HG03039 (cell line): ENCODE results near the gene KRTAP4-7.
"Not testable (repeated sequence)": the region's sequence is repeated elsewhere in the genome, so short reads cannot be mapped to it uniquely, and the experiment has no call there.

Source experiments
- ATAC-seq: cut with Tn5 transposase; IDR thresholded peaks from one replicate; pipeline ENCODE4 v1.9.1; 2021; ENCODE audit warnings: mild to moderate bottlenecking, moderate library complexity; ENCODE audit not compliant: unreplicated experiment

Gene KRTAP4-7

DNA sequence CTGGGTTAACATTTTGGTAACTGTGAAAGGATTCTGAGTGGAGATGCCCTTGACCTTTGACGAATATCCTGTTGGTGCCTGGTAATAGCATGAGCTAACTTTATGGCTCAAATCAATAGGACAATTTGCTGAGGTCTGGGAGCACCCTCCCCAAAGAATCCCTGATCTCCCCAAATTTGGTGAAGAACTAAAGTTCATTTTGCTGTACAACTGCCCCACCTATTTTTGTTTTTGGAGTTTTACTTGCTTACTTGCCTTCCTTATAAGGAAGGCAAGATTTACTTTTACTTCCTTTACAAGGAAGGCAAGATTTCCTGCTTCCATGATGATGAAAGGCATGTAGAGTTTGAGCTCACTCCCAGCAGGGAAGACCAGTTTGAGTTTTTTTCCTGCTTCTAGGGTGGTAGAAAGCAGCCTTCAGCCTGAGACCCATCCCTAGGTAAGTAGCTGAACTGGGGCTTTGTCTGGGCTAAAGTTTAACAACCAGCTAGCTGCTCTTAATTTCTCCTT is 24.0 kb downstream of the KRTAP4-7 start:
- no peak for ATAC-seq

DNA sequence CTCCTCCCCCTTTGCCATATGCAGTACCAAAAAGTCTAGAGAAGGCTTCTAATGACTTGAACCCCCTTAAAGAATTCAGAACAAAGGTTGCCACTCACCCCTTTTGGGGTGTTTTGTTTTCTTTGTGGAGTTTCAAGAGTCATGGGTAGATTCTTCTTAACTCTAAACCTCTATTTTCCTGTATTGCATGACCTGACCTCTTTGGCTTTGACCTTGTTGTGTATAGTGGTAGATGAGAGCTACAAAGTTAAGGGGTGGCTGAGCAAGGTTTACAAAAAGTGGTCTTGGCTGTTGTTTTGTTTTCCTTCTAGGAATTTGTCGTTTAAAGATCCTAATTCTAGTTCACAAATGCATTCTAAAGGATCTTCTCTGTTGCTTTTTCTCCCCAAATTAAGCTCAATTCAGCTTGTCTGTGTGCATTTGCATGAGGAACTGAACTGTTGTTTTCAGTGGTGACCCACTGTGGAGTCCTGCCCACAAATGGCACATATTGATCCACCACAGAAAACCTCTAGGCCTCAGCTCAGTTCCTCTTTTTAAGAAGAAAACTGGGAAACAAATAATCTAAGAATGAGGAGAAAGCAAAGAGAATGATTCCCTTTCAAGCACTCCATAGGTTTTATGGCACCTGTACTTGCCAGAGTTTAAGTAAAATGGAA is 24.9 kb downstream of the KRTAP4-7 start:
- ATAC-seq = not testable (repeated sequence)

DNA sequence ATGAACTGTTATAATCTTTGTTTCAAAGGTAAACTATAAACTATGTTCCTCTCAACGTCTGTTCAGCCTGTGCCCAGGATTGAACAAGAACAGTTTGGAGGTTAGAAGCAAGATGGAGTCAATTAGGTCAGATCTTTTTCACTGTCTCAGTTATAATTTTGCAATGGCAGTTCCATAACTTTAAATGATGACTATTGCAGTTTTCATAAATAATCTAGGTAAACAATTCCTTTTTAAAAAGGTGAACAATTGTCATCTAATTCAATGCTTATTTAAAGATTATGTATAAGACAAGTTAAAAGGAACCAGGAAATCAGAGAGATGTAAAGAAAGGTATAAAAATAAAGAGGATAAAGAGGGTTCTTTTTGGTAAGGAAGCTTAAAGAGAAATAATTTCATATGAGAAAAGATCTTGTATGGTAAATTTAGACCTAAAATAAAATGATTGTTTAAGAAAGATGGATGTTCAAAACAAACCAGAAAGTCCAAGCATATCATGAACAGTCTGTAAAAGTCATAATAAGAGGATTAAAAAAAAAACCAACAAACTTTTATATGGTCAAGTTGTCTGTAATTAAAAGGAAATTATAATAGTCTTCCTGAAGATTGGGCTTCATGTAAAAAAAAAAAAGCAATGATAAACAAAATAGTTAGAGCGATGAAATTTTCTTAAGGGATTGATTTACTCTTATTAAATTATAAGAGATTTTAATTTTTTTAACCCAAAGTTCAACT is 27.4 kb downstream of the KRTAP4-7 start:
- ATAC-seq = no peak

GRCh38 chr17:41116297-41116696 is 32.3 kb downstream of the KRTAP4-7 start:
- ATAC-seq = no peak

GRCh38 chr17:41117846-41118386 is 34.0 kb downstream of the KRTAP4-7 start, which contains the start of gene KRTAP4-11:
Gene KRTAP4-11, minus strand, starts transcription at chr17:41118373. Its CDS starts 58 bp downstream, at chr17:41118315.
- ATAC-seq = not testable (repeated sequence)

DNA sequence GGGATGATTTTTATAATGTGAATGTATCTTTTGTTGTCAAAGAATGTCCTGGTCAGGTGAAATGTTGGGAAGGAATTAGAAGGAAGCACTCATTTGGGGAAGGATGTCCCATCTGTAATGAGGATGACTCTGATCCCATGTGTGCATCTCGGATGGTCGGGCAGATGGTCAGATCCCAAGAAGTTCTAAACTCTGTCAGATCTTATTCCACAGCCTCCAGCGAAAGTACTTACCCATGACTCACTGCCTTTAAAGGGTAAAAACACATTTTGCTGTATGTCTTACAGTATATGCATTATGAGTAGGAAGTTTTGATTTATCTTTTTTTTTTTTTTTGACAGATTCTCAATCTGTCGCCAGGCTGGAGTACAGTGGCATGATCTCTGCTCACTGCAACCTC is 34.8 kb downstream of the KRTAP4-7 start:
- no peak for ATAC-seq

GRCh38 chr17:41119696-41120690 is 36.0 kb downstream of the KRTAP4-7 start:
- not testable (repeated sequence) for ATAC-seq

DNA sequence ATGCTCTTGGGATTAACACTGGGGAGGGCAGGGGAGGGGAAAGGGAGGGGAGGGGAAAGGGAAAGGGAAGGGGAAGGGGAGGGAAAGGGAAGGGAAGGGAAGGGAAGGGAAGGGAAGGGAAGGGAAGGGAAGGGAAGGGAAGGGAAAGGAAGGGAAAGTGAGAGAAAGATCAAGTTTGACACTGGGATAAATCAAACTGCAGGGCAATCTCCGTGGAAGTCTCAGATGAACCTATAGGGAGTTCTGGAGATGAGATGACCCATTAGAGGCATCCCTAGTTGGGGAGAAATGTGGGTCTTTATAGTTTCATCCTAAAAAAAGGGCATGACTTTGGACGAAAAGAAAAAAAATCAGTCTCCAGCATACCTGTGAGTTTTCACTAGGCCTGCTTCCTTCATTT is 37.8 kb downstream of the KRTAP4-7 start:
- ATAC-seq = no peak

DNA sequence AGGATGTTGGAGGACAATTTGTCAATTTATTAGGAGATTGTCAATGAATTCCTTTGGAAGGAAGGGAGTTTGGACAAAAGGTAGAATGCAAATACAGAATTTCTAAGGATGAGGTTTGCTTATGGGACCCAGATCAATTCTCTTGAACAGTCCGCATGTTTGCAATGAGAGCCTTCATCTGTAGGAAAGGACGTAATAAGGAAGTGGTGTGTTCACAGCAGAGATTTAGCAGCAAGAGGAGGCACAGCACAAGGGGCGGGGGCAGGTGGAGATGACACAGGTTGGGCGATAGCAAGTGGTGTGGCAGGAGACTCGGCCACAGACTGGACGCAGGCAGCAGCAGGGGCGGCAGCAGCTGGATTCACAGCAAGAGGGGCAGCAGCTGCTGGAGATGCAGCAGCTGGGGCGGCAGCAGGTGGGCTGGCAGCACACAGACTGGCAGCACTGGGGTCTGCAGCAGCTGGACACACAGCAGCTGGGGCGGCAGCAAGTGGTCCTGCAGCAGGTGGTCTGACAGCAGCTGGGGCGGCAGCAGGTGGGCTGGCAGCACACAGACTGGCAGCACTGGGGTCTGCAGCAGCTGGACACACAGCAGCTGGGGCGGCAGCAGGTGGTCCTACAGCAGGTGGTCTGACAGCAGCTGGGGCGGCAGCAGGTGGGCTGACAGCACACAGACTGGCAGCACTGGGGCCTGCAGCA is 39.5 kb downstream of the KRTAP4-7 start:
- ATAC-seq = not testable (repeated sequence)

DNA sequence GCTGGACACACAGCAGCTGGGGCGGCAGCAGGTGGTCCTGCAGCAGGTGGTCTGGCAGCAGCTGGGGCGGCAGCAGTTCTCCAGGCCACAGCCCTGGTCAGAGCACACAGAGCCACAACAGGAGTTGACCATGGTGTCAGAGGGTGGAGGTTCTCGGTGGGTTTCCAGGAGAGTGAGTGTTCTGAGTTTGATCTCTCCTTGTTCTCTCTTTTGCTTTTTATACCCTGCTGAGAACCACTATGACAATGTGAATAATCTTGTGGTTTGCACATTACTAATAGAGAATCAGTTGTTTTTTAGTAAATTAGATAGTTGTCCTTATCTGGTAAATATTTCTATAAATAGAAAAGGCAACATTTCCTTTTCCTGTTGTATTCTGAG is 40.0 kb downstream of the KRTAP4-7 start, which contains the start of gene KRTAP4-12:
TSS of gene KRTAP4-12 (minus strand) at position 192 of the 381 bp plus-strand sequence. CDS start at position 132, 60 bp downstream.
- not testable (repeated sequence) for ATAC-seq

DNA sequence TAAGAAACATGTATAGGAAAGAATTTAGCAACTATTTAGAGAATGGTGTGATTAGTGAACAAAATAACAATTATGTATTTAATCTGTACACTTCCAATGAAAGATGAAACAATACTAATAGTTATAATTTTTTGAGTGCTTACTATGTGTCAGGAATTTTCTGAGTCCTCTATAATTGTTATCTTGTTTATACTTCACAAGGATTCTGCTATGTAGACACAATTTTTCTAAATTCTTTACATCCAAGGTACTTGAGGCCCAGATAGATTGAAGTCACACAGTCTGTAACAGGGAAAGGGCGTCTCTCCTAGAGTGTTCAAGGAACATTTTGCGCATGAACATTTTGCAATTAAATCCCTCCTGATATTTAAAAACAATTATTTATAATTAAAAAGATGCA is 41.1 kb downstream of the KRTAP4-7 start:
- no peak for ATAC-seq

DNA sequence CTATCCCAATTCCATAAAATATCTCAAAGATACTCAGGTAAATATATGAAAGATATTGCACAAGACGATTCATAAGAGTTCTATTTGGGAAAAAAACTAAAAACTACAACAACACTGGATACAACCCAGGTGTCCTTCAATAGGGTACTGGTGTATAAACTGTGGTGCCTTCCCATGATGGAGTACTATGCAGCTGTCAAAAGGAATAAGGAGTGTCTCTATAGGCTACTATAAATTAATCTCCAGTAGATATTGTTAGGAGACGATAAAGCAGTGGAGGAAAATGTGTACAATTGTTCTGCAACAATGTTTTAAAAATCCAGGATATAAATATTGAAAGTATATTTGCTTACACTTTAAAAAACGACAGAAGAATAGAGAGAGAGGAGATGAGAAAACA is 42.5 kb downstream of the KRTAP4-7 start:
- no peak for ATAC-seq

GRCh38 chr17:41127371-41127770 is 43.4 kb downstream of the KRTAP4-7 start:
- ATAC-seq = no peak

DNA sequence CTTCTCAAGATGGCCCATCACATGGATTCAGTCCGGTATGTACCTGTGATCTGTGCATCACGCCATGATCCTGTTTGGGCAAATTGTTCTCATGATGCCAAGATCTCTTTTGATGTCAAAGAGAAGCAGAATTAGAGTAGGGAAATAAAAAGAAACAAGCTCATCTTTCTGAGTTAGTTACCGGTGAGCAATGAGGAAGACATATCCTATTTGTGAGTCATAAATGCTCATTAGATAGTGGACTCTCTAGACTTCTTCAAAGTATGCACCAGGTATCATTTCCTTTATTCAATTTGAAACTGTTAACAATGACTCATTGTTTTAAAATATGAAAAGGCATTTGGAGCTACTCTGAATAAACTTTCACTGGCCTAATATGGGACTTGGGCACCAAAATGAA is 48.0 kb downstream of the KRTAP4-7 start:
- no peak for ATAC-seq

DNA sequence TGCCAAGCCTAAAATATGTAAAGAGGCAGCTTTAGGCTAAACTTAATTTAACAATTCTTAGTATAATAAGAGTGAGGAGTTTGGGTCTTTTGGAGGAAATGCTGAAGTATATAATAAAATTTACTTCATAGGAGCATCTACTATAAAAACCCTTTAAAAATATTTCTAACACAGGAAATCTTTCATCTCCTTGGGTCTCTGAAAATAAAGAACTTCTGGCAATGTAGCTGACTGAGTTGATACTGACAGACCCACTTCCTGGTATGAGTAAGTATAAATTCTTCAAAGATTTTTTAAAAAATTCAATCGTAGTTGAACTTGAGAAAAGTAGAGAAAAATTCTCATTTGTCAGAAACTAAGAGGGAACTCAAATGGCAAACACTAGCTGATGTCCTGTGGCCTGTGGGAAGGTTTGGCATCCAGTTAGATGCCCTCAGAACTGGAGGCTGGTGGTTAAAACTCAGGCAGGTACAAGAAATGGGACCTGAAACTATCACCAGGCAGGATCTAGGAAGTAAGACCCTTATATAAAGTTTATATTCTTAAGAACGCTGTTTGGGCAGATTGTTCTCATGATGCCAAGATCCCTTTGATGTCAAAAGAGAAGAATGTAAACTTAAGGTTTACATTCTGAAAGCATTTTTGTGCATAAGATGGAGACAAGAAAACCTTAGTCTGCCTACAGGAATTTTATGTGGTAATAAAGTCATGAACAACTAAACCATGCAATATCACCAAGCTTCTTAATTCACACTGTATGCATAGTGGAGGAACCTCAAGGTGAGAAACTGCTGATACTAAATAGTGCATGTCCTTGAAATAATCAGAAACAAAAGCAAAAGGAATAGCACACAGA is 50.2 kb downstream of the KRTAP4-7 start:
- ATAC-seq = no peak
